HG03575 (cell line): ENCODE results near the gene DNAH11.
"Not testable (repeated sequence)": the region's sequence is repeated elsewhere in the genome, so short reads cannot be mapped to it uniquely, and the experiment has no call there.

Experiments used
- ATAC-seq: cut with Tn5 transposase; IDR thresholded peaks from one replicate; pipeline ENCODE4 v1.9.1; 2021; ENCODE audit not compliant: unreplicated experiment, insufficient number of reproducible peaks, low FRiP score; ENCODE audit errors: extremely low read depth

Gene DNAH11

GRCh38 chr7:21902240-21902639 is 359.4 kb downstream of the DNAH11 start:
- no peak for ATAC-seq

GRCh38 chr7:21903020-21903786 is 360.4 kb downstream of the DNAH11 start:
- no peak for ATAC-seq

- ATAC-seq, result no peak
Measured at GRCh38 chr7:21908746-21909145, 365.9 kb downstream of the DNAH11 start.

GRCh38 chr7:21910253-21910652 is 367.4 kb downstream of the DNAH11 start:
- no peak for ATAC-seq

GRCh38 chr7:21911341-21911875 is 368.6 kb downstream of the DNAH11 start:
- no peak for ATAC-seq

GRCh38 chr7:21912305-21912704 is 369.5 kb downstream of the DNAH11 start:
- ATAC-seq, result no peak

GRCh38 chr7:21912931-21913780 is 370.3 kb downstream of the DNAH11 start:
- ATAC-seq, result no peak

- no peak for ATAC-seq
Measured at GRCh38 chr7:21914671-21915070, 371.8 kb downstream of the DNAH11 start.

- no peak for ATAC-seq
Measured at GRCh38 chr7:21915140-21915539, 372.3 kb downstream of the DNAH11 start.

- no peak for ATAC-seq
Measured at GRCh38 chr7:21916176-21916575, 373.3 kb downstream of the DNAH11 start.

- ATAC-seq, result no peak
Measured at GRCh38 chr7:21916629-21917028, 373.8 kb downstream of the DNAH11 start.

- no peak for ATAC-seq
Measured at GRCh38 chr7:21918216-21918615, 375.4 kb downstream of the DNAH11 start.

GRCh38 chr7:21920936-21921335 is 378.1 kb downstream of the DNAH11 start:
- no peak for ATAC-seq

GRCh38 chr7:21922605-21923004 is 379.8 kb downstream of the DNAH11 start:
- no peak for ATAC-seq

GRCh38 chr7:21923658-21924057 is 380.8 kb downstream of the DNAH11 start:
- no peak for ATAC-seq

GRCh38 chr7:21926448-21926847 is 383.6 kb downstream of the DNAH11 start:
- no peak for ATAC-seq

GRCh38 chr7:21927693-21928092 is 384.9 kb downstream of the DNAH11 start:
- ATAC-seq, result no peak

GRCh38 chr7:21933293-21933692 is 390.5 kb downstream of the DNAH11 start:
- ATAC-seq, result not testable (repeated sequence)

GRCh38 chr7:21934808-21935207 is 392.0 kb downstream of the DNAH11 start:
- ATAC-seq, result no peak

GRCh38 chr7:21938463-21938862 is 395.6 kb downstream of the DNAH11 start:
- no peak for ATAC-seq
